ENCODE data around the gene KRTAP5-4.
"Not testable (repeated sequence)": the region's sequence is repeated elsewhere in the genome, so short reads cannot be mapped to it uniquely, and the experiment has no call there.

Gene KRTAP5-4

DNA sequence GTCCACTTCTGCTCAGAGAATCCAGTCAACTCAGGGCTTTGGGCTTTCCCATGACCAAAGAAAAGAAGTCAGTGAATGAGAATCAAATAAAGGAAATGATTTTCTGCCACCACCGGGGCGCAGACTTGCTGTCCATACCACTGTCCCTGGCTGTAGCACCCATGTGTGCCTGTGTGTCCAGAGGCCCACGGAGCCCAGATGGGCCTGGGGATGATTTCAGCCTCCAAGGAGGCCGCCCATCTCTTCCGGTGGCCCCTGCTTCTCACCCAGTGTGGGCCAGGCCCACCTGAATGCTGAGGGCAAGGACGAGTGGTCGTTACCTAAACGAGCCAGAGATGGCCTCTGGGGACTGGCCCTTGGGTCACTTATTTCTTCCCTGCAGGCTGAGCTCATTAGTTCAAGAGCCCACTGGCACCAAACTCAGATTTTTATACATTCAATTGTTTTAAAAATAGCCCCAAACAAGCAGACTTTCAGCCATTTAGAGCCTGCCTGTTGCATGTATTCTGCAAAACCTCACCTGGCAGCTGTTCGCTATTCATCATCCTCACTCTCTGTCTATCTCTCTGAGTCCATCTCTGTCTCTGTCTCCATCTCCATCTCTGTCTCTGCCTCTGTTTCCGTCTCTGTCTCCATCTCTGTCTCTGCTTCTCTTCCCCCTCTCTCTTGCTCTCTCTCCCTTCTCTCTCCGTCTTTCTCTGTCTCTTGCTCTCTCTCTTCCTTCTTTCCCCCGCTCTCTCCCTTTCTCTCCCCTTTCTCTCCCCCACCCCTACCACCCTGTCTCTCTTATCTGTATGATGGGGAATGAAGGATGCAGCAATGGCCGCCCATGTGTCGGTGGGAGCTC, 31.8 kb upstream of the KRTAP5-4 start:
- in situ Hi-C loops (cut with HindIII; ENCODE audit: low sequenced_read_pairs): no loop called here

DNA sequence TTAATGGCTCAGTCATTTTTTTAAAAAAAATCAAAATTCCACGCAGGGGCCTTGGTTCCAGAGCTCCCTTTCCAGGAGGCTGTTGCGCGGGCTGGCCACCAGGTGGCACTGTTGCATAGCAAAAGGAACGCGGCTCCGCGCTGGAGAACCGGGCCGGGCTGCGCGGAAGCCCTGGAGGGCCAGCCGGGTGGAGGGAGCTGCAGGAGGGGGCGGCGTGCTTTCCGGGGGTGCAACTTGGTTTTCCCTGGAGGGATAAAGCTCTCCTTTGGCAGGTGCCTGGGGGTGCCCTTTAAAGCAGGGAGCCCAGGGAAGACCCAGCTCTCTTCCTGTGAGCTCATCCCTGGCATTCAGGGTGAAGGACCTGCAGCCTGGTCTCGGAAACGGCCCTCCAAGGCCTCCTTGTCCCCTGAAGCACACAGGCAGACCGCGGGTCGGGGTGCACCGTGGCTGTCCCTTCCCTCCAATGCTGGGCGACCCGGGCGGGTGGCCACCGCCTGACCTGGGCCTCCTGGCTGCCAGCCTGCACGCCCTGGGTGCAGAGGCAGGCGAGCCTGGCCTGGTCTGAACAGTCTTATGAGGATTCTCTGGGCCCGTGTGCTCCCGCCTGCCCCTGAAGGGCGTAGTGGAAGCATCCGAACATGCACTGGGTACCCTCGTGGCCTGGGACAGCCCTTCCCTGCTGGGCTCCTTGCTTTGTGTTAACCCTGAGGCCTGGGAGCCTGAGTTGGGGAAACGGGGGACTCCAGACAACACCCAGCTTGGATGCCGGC, 31.0 kb upstream of the KRTAP5-4 start:
- in situ Hi-C loops (cut with HindIII; ENCODE audit: low sequenced_read_pairs): no loop called here

- in situ Hi-C loops (cut with HindIII; ENCODE audit: low sequenced_read_pairs): no loop called here
Observed at GRCh38 chr11:1652442-1652770, 30.5 kb upstream of the KRTAP5-4 start.

DNA sequence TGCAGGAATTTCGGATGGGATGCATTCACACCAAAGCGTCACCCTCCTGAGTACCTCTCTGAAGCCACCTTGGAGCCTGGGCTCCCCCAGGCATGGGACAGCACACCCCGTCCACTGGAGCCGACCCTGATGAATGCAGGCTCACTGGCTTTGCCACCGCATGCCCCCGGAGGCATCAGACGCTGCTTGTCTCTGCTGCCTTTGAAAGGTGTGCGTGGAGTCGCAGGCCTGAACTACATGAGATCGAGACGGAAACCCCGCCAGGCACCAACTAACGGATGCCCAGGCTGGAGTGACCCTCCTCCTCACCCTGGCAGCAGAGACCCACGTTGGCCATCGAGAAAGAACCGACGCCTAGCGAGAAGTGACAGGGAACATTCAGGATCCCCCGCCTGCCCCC, 30.1 kb upstream of the KRTAP5-4 start:
- in situ Hi-C loops (cut with HindIII; ENCODE audit: low sequenced_read_pairs): no loop called here

DNA sequence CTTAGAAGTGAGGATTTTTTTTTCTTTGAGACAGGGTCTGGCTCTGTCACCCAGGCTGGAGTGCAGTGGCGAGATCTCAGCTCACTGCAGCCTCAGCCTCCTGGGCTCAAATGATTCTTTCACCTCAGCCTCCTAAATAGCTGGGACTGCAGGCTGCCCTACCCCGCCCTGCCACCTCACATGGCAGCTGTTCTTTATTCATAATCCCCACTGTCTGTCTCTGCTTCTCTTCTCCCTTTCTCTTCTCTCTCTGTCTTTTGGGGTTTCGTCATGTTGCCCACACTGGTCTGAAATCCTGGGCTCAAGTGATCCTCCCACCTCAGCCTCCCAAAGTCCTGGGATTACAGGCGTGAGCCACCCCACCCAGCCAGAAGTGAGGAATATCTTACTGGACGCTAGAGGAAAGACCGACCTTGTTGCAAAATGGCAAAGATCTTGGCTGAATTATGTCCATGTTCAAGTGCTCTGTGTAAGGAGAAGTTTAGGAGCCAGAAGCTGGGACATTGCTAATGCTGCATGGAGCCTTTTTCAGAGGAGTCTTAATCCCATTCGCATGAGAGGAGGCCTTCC, 29.6 kb upstream of the KRTAP5-4 start:
- in situ Hi-C loops (cut with HindIII; ENCODE audit: low sequenced_read_pairs): no loop called here

DNA sequence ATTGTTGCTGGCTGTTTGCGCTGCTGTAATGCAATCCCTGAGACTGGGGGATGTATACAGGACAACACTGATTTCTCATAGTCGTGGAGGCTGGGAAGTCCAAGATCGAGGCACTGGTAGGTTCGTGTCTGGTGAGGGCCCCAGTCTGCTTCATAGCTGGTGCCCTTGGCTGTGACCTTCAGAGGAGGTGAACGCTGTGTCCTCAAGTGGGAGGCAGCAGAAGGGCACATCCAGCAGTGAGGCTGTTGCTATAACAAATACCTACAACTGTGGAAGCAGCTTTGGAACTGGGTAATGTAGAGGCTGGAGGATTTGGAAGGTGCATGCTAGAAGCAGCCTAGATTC, 29.0 kb upstream of the KRTAP5-4 start:
- in situ Hi-C loops (cut with HindIII; ENCODE audit: low sequenced_read_pairs): no loop called here

GRCh38 chr11:1650034-1650917, 28.3 kb upstream of the KRTAP5-4 start:
- in situ Hi-C loops (cut with HindIII; ENCODE audit: low sequenced_read_pairs): no loop called here

DNA sequence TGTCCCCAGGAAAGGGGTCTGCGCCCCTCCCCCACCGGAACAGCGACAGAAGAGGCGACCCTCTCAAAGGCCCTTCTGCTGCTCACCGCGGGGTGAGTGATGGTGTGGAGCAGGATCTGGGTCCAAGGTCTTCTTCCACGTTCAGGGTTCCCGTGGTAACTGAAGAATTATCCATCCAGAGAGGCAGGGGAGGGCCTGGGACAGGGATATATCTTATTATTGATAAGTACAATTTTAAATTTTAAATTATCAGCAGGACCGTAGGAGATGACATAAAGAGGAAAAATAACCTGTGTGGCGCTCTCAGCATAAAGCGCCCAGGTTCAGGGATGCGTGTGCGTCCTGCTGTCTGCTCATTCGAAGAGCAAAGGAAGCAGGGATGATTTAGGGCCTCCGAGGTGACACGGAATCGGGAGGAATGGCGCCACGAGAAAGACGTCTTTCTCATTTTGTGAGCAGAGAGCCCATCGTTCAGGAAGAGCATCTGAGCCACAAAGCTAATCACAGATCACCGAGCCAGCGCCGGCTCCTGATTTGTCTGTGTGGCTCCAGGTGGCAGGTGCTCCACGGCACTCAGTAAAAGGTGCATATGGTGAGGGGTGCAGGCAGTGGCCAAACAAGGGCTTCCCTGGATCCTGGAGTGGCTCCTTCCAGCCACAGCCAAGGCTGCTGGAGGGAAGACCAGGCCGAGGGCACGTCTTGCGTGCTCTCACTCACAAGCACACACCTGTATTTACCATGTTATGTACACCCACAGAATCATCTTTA, 26.9 kb upstream of the KRTAP5-4 start:
- in situ Hi-C loops (cut with HindIII; ENCODE audit: low sequenced_read_pairs): no loop called here

GRCh38 chr11:1647901-1648652, 26.1 kb upstream of the KRTAP5-4 start:
- in situ Hi-C loops (cut with HindIII; ENCODE audit: low sequenced_read_pairs): no loop called here

GRCh38 chr11:1646540-1646939, 24.6 kb upstream of the KRTAP5-4 start:
- in situ Hi-C loops (cut with HindIII; ENCODE audit: low sequenced_read_pairs): not testable (repeated sequence)

DNA sequence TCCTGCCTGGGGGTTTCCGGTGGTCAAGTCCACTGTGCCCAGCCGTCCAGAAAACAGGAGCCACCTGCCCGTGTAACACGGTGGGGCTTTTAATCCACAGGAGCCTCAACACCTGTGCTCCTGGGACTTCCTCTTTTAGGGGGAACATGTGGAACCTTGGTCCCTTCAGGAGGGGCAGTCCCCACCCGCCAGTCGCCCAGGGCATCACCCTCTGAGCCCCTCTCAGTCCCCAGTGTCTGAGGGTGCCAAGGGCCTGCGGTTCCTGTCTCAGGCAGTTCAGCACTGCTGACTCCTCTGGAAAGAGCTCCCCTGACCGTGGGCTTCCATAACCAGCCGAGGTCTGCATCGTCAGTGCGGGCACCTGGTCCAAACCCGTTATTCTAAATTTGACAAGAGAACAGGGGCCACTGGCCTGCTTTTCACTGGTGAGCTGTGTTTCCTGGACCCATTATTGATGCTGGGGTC, 23.5 kb upstream of the KRTAP5-4 start:
- in situ Hi-C loops (cut with HindIII; ENCODE audit: low sequenced_read_pairs): no loop called here

- in situ Hi-C loops (cut with HindIII; ENCODE audit: low sequenced_read_pairs): no loop called here
Observed at GRCh38 chr11:1644601-1645356, 22.8 kb upstream of the KRTAP5-4 start.

DNA sequence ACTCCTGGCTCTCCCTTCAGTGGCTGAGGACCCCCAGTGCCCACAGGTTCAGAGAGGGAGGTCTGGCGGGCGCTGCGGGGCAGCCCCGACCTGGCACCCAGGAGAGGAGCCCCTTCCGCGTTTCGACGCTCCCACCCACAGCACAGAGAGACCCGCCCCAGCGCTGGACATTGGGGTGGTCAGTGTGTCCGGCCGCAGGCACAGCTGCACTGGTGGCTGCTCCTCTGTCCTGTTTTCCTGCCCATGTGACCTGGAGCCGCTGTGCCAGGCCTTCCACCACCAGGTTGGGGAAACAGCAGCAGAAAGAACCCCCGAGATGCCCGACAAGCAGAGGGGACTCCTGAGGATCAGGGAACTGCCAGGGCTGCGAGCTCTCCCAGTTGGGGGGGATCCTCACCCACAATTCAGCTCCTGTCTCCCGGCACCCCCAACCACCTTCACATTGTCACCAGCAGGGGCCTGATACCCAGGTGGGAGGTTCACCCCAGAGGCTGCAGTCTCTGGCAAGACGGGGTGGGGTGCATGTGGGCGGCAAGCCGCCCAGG, 21.3 kb upstream of the KRTAP5-4 start:
- in situ Hi-C loops (cut with HindIII; ENCODE audit: low sequenced_read_pairs): no loop called here

DNA sequence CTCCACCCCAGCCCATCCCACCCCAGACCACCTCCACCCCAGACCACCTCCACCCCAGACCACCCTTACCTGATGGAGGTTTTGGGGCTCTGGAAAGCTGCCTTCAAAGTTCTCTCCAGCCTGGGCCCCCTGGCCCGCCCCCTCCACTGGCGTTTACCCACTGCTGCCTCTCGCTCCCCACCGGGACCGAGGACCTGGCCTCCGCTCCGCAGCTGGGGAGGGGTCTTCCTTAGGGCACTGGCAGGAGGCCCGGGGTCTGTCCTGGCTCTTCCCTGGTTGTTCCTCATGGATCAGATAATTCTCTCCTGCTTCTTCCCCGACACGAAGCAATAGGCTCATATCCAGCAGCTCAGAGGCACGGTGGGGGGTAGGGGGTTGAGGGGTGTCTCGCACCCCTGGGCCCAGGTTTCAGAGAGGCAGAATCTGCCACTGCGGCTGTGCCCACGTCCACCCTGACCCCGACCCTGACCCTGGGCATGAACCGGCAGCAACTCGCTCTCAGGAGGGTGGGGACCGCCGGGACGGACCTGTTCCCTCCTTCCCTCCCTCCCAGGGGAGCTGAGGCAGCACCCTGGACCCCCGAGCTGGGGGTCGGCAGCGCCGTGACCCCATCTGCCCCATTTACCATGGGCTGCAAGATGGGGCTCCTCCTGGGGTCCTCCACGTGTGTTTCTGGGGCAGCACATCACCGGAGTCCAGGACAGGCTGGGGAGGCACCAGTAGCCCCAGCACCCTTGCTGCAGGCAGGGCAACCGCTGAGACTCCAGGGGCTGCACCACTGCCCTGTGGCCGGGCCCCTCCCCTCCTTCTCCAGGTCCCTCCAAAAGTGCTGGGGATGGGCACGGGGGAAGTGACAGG, 20.6 kb upstream of the KRTAP5-4 start:
- in situ Hi-C loops (cut with HindIII; ENCODE audit: low sequenced_read_pairs): no loop called here

GRCh38 chr11:1641096-1641495, 19.2 kb upstream of the KRTAP5-4 start:
- in situ Hi-C loops (cut with HindIII; ENCODE audit: low sequenced_read_pairs): no loop called here

- in situ Hi-C loops (cut with HindIII; ENCODE audit: low sequenced_read_pairs): no loop called here
Observed at GRCh38 chr11:1640076-1640946, 18.4 kb upstream of the KRTAP5-4 start.

DNA sequence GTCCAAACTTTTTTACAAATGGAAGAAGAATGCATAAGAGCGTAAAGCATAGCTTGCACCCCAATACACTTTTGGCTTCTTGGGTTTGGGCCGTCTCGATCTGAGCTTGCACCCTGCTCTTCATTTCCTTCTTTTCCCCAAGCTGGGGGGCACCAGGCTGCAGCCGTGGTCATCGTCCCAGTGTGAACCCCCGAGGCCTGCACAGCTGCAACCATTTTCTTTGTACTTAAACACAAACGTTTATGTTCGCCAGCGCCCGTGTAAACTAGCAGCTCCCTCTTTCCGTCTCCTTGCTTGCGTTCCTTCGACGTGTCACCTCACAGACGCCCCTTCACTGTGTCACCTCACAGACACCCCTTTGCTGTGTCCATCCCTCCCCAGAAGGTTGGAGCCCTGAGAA, 17.7 kb upstream of the KRTAP5-4 start:
- in situ Hi-C loops (cut with HindIII; ENCODE audit: low sequenced_read_pairs): loop anchor here (5.0 kb wide), 1 partner anchor 102 kb away; no protein-coding TSS in a partner anchor
